Measurements from ENCODE around the gene KIAA0513.

KIAA0513 gene

DNA sequence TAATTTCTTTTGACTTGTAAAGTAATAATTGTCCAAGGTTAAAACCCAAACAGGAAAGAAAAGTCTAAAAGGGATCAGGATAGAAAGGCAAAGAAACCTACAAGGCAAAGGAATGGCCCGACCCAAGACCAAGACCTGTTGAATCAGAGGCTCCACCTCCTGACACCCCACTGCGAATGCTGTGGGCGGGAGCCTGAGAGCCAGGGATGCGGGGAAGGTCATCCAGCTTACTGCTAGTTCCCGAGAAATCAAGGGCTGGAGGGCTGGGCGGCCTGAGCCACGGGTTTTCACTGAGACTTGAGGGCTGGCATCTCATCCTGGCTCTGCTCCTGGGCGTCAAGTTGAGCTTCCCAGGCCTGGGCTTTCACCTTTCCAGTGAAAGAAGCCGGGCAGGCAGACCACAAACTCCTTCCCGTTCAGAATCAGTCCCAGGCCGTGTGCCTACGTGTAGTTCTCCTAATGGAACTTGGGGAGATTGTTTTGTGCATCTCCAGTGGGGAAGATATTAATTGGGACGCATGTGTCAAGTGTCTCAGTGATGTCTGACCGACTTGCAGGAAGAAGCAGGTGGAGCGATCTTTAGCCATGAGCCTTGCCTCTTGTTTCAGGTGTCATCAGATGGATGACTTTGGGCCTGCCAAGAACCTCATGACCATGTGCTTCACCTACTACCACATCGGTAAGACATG lies 47.8 kb downstream of the KIAA0513 start:
- no peak for DNase-seq

DNA sequence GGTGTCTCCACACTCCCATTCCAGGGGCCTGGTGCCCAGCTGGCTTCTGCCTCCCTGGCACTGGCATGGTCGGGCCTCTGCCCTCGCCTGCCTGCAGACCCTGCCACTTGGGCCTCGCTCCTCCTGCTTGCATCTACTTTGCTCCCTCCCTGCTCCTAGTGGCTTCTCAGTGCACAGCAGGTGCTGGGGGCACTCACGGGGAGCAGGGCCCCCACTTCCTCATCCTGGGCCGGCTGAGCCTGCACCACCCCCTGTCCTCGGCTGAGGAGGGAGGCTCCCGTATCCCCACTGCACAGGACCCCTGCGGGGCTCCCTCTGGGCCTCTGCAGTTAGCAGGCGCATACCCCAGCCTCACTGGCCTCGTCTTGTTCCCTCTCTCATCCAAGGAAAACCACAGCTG lies 49.4 kb downstream of the KIAA0513 start:
- DNase-seq, result no peak

DNA sequence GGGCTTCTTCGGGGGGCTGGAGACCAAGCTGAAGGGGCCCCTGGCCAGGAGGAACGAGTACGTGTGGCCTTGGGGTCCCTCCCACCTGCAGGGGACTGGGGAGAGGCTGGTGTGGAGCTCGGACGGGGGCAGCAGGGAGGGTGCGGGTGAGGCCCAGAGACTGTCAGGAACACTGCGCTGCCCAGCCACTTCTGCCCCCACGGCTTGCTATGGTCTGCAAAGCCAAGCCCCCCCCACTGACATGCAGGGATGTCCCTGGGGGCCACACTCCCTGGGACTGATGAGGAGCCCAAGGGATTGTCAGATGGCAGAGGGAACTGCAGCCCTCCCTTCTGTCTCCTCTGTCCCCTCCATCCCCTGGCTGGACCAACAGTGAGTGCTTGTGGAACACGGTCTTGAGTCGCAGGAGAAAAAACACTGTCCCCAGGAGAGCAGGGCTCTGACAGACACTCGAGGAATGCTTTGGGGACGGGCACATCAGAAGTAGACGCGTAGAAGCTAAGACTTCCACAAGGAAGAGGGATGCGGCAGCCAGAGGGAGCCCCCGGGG lies 50.1 kb downstream of the KIAA0513 start:
- no peak for DNase-seq

DNA sequence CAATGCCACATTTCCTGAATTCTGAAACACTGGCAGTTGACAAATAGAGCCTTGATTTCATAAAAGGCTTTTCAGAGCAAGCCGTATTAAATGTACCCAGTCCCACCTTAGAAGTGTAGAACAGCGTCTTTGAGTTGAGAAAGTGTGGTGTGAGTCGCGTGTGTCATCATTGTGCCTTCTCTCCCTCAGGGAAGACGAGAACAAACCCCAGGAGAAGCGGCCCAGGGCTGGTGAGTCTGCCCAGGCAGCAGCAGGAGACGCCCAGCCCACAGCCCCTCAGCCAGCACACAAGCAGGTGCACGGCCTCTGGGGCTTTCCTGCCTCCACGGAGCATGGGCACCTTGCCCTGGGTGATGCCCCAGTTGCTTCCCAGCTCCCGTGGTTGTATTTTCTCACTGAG lies 50.6 kb downstream of the KIAA0513 start:
- no peak for DNase-seq

DNA sequence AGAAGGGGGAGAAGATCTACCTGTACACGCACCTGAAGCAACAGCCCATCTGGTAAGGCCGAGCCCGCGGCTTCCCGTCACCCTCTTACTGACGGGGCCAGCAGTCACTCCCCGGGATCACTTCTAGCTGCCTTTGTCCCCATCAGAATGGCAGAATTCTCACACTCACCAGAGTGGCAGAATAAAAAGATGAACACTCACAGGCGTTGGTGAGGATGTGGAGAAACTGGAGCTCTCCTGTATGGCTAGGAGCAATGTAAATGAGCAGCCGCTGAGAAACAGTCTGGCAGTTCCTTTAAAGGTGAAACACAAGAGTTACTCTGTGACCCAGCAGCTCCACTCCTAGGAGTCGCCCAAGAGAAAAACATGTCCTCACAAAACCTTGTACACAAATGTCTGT lies 51.4 kb downstream of the KIAA0513 start:
- no peak for DNase-seq

DNA sequence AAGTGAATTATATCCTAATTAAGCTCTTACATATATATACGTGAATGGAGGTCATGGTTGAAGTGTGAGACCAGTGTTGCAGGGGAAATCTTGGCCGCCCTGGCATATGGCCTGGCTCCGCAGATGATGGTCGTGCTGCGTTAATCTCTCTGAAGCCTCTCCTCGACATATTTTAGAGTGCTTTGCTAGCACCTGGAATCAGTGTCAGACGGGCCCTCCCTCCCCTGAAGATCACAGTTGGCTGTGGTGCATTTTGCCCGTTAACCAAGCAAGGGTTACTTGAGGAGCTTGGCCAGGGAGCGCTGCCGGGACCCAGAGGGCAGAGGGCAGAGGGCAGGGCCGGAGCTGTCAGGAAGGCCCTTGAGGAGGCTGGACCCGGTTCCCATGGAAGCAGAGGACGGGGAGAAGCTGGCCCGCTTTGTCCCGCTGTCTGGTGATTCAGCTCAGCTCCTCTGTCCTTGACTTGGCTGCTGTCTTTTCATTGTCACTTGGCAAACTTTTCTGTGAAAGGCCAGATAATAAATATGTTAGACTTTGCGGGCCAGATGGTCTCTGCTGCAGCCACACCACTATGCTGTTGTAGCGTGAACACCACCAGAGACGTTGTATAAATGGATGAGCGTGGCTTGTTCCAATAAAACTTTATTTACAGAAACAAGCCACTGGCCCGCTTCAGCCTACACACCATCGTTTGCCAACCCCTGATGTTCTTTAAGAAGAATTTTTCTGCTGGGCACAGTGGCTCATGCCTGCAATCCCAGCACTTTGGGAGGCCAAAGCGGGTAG lies 52.4 kb downstream of the KIAA0513 start:
- DNase-seq, result no peak

DNA sequence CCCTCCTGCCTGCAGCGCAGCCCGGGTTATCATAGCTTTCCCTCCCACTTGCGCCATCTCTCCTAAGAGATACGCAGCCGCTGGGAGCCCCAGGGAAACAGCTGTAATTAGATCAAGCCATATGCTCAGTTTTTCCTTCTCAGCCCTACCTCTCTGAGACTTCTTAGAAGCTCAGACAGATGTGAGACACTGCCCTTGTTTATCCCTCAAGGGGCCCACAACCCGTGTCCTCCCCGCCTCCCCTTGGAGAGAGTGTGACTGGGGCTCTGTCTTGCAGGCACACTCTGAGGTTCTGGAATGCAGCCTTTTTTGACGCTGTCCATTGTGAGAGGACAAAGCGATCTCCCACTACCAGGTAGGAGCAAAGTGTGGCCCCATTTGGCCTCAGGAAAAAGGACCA lies 53.4 kb downstream of the KIAA0513 start:
- DNase-seq, result no peak

DNA sequence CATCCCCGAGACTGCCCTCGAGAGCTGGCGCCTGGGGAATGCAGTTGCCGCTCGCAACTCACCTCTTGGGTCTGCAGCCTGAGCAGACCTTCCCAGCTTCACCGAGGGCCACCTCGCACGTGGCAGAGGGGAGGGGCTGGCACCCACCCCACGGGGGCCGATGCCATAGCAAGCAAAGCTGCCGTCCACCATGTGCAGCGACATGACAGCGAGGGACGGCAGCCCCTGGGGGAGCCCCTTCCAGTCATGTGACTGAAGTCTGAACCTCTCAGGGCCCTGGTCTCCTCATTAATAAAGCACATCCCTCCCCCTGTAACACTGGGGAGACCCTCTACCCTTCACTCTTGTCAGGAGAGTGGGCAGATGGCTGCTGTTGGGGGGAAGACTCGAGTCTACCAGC lies 54.2 kb downstream of the KIAA0513 start:
- no peak for DNase-seq

DNA sequence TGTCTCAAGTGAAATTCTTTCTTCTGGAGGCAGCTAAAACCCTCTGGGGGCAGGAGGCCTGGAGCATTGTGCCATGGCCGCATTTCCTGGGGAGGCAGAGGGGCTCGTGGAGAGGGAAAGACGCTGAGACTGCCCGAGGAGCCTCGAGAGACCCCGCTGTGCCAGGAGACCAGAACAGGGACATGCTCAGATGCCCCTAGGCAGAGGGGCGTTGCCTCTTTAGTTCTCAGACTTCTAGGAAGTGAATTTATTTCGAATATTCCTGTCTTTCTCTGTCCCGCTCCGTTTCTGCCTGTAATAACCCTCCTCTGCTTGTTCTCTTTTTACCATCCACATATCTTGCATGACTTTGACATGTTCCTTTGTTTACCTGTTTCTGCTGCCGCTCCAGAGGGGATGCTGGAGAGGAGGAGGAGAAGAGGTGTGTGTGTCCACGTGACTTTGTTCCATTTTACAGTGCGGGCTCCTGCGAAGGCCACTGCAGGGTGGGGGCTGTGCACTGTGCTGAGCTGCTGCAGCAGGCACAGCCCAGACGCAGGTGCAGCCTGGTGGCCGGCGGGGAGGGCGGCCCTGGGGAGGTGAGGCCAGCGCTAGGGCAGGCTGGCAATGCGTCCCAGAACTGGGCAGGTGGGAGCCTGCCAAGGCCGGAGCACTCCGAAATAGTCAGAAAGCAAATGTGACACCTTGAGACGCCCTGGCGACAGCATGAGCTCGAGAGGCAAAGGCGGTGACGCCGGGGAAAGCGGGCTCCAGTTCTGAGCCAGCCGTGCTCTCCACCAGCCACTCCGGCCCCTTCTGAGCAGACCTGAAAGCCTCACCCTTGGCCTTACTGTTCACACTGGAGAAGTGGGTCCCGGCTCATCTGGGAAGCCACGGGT lies 54.8 kb downstream of the KIAA0513 start:
- DNase-seq, result no peak

DNA sequence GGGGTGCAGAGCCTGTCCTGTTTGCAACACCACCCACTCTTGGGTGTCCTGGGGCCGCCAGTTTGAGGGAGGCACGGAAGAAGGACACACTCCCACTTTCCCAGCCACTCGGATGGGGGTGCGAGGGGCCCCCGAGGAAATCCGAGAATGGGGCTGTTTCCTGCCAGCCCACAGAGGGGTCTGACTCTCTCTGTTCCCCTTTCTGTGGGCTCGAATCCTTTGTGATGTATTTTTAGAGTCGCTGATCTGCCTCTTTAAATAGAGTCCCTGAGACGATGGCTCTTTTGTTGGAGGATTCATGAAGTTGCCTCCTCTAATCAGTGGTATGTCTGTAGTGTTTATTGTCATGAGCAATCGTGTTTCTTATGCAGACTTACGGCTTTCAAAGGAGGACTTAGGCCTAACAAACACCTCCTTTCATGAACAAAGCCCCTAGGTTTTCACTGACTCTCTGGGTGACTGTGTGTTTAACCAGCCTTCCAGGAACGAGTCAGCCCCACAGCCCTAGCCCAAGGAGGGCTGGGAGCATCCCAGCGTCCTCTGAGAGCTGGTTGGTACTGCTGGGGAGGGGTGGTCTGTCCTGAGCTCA lies 55.5 kb downstream of the KIAA0513 start:
- DNase-seq, result no peak

DNA sequence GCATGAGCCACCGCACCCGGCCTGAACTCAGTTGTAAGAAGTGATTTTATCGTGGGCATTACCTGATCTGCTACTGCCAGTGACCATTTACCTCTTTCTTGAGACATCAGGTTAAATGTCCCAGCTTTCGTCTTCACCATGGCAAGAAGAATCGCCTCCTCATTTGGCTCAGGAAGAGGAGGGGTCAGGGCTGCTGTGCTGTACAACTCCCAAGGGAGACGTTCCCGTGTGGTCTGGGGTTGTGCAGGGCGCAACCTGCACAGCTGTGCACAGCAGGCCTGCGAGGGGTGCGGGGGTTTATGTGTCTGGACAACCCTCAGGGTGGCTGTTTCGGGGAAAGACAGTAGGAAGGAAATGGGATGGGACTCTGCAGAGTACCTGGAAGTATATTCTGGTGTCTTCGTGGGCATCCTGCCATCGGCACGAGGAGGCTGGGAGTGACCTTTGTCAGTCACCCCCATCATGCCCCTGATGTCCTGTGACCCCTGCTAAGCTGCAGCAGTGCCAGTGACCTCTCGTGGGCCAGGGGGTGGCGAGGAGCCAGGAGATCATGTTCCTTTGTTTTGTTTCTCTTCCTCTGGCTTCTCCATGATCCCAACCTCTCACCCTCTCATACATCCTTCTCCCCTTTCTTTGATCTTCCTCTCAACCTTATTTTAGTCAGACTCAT lies 57.4 kb downstream of the KIAA0513 start:
- no peak for DNase-seq

DNA sequence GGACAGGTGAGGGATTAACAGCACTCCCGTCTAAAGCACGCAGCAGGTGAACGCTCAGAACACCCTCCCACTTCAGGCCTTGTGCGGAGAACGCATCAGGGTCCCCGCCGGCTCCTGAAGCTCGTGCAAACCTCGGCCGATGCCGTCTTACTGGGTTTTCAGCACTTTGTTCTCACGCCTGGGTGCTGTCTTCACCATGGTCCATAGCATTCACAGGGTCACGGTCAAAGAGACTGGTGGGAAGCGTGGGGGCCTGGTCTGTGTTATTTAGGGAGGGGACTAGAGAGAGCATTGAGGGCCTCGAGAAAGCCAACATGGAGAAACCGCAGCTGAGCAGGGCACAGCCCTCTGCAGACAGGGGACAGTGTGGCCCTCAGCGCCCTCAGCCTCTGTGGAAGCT lies 58.1 kb downstream of the KIAA0513 start:
- no peak for DNase-seq

DNA sequence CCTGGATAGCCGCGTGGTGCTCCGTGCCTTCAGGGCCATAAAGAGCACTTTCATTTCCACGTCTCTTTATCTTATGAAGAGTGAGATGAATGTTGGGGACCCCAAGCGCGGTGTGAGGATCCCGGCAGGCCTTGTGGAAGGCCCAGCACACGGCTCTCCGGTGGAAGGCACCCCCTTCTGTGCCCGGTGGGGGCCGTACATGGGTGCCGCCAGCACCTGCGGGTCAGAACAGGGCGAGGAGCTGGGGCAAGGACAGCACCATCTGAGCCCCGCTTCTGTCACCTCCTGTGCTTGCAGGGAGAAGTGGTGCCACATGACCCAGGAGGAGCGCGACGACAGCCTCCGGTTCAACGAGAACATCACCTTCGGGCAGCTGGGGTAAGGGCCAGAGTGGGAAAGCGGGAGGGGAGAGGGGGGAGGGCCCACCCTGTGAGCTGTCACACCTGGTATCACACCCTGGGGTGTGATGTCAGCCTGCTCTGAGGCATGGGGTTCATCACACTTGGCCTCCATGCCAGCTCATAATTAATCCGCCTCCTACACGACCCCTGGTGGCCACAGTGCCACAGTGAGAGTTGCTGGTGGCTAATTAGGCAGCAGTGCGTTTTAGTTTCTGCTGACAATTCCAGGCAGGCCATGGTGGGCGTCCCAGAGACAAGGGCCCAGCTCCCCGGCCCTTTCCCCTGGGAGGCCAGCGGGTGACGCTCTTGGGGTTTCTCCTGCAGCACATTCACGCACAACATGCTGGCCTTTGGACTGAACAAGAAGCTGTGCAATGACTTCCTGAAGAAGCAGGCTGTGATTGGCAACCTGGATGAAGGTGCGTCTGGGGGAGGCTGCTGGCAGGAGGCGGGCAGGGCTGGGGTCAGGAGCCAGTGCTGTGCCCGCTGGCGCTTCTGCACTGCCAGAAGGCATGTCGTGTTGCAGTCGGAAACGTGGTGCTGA lies 59.0 kb downstream of the KIAA0513 start:
- DNase-seq, result peak; percentile 79

DNA sequence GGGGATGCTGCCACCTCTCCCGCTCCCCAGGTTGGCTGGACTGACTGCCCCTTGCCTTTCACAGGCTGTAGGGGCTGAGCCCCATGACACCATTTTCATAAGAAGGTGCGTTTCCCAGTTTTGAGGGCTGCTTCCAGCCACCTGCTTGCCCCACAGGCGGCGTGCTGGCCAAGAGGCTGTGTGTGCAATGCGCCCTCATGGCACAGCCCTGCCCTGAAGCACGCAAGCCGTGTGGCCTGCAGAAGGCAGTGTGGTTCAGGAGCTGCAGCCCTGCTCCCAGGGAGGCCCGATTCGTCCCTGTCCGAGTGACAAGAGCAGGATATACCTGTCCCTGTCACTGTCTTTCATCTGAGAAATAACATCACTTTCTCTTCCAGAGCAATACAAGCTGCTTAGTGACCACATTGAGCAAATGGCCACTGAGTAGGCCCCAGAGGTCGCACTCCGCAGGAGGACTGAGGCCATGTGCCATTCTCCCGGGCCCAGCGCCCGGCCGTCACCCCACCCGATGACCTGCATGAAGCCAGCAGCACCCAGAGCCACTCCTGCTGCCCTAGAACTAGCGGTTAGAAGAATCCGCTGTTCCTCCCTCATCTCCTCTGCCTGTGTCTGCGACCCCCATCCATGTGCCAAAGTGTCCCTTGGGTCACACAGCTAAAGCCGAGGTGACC lies 60.4 kb downstream of the KIAA0513 start:
- DNase-seq, result no peak

DNA sequence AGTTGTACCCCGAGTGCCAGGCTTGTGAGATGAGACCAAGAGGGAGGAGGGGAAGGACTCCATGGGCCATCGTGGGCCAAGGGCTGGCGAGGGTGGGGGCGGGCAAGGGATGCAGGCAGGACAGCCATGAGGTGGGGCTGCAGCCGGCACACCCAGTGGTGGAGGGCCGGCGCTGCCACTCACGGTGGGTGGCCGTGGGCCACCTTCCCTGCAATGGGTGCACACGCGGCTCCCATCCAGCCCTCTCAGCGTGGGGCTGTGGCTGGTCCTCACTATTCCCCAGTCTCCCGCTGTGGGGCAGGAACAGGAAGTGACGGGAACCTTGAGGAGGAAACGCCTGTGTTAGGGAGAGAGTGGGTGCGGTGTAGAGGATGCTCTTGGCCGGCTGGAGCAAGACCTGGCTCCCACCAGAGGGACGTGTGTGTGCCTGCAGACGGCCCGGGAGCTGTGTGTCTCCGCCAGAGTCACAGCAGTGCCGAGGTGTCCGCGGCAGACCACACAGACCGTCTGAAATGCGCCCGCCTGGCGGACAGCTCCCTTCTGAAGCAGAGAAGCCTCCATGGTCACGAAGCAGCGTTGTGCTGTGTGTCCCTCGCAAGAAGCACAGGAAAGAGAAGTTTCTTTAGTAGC lies 61.1 kb downstream of the KIAA0513 start:
- no peak for DNase-seq

DNA sequence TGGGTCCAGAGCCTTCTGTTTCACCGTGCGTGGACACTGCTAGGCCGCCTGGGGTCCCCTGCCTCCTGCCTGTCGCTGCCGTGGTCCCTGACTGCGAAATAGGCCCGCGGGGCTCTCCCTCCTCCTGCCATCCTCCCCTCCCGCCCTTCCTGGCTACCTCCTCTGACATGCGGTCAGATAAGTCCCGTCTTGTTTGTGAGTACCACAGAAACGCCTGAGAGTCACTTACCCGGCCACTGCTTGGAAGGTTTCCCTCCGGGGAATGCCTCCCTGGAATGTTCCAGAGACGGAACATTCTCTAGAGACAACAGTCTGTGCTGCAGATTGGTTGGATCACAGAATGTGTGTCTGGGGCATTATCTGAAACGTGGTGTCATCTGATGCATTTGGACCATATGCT lies 61.9 kb downstream of the KIAA0513 start:
- DNase-seq, result no peak

DNA sequence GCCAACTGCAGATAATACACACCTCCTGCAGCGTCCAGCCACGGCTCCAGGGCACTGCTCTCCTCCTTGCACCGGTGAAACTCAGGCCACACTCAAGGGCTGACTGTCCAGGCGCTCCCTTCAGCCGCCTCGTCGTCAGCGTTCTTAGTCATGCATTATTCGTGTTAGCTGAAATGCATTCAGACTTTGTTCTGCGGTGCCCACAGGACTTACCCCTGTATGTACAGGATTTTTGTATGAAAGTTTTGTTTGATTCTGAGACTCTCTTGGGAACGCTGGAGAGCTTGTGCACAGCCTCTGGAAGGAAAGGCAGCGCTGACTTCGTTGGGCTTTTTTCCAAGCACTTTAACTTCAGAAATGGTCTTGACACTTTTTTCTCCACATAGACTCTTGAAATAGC lies 62.6 kb downstream of the KIAA0513 start:
- DNase-seq, result no peak

DNA sequence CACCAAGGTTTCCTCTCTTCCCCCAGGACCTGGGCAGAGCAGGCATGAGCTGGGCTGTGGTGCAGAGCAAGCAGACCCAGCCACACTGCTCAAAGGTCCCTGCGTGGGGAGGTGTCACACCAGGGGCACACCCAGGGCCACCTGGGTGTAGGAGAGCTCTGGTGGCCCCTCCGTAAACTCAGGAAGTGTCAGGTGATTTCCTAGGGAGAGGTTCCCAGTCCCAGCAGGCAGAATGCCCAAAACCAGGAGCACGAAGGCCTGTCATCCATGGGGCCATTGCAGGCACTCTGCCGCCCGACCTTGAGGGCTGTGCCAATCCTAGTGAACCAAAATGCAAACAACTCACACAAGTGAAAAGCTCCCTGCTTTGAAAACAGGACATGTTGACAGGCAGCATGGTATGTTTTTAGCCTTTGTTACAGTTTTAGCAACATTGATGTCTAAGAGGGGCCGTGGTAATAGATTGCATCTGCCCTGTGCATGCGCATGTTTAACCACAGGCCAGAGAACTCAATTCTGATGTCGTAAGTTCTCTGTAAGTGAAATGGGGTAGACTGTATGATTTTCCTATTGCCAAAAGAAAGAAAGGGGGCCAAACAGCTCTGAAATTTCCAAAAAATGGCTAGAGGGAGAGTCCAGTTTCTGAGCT lies 63.4 kb downstream of the KIAA0513 start:
- DNase-seq, result no peak

DNA sequence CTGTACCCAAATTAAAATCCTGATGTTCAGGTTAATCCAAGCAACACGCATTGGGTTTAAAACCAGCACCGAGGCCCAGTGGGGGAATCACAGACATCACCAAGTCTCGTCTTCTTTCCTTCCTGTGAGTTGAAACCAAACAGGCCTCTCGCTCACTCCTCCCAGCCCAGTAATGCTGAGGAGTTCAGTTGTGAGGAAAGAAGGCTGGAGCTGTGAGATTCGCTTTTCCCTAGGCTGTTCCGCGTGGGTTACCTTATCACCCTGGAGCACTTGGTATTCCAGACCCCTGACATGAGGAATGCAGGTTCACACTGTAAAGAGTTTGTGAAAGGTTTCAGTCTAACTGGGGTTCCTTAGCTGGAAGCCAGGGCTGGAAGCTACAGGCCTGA lies 63.9 kb downstream of the KIAA0513 start:
- no peak for DNase-seq

DNA sequence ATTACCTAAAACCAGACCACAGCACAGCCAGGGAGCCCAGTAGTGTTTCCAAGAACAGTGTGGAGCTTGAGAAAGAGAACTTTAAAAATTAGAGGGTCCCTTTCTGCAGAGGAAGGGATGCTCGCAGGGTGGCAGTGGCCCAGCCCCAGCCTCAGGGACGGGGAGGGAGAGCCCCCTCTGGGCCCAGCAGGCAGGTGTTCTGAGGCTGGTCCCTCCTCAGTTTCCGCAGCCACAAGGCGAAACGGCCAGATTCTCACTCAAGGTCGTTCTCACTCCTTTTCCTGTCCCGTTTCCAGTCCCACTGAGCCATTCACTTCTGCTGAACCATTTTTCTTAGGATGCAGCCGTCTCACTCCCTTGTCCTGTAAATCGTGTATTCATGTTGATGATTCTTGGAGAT lies 64.7 kb downstream of the KIAA0513 start:
- no peak for DNase-seq

All from activated CD8-positive, alpha-beta memory T cell treated with anti-CD3 and anti-CD28 coated beads, Interleukin-2, amount 50 U/mL, for 4 hours (primary cell).